Trophoblast cell (in vitro differentiated cells and primary cell): ENCODE measurements around the gene SPAAR.
A peak's percentile ranks its signal among the peaks of the same experiment; 100 is the strongest.

Source experiments
- DNase-seq, 2 donors: peaks; one replicate each; pipeline ENCODE4 v3.0.0-alpha.2; 2016
- H2AFZ ChIP-seq: 2 replicates; pipeline ENCODE4 v1.6.1; 2013; ENCODE audit warnings: low read length, moderate library complexity, mild to moderate bottlenecking; ENCODE audit not compliant: insufficient read depth, poor library complexity
- H2AK5ac ChIP-seq: 2 replicates; pipeline ENCODE4 v1.6.1; 2013; ENCODE audit warnings: mild to moderate bottlenecking, low read length
- H2BK120ac ChIP-seq: 2 replicates; pipeline ENCODE4 v1.6.1; 2013; ENCODE audit warnings: low read length, mild to moderate bottlenecking, moderate library complexity; ENCODE audit not compliant: insufficient read depth, poor library complexity
- H2BK12ac ChIP-seq: 2 replicates; pipeline ENCODE4 v1.6.1; 2013; ENCODE audit warnings: mild to moderate bottlenecking, low read length, moderate library complexity
- H2BK5ac ChIP-seq: 2 replicates; pipeline ENCODE4 v1.6.1; 2013; ENCODE audit warnings: low read length, low read depth, moderate library complexity, mild to moderate bottlenecking; ENCODE audit not compliant: poor library complexity
- H3K14ac ChIP-seq: 2 replicates; pipeline ENCODE4 v1.6.1; 2013; ENCODE audit warnings: mild to moderate bottlenecking, low read length
- H3K18ac ChIP-seq: 2 replicates; pipeline ENCODE4 v1.6.1; 2013; ENCODE audit warnings: mild to moderate bottlenecking, low read length
- H3K23ac ChIP-seq: 2 replicates; pipeline ENCODE4 v1.6.1; 2013; ENCODE audit warnings: low read length
- H3K27ac ChIP-seq: 2 replicates; pipeline ENCODE4 v1.5.1; 2013; ENCODE audit warnings: low read depth, mild to moderate bottlenecking, inconsistent platforms, low read length, moderate library complexity
- H3K27me3 ChIP-seq: 2 replicates; pipeline ENCODE4 v1.6.1; 2013; ENCODE audit warnings: inconsistent platforms, mild to moderate bottlenecking, low read length, moderate library complexity; ENCODE audit not compliant: insufficient read depth
- H3K36me3 ChIP-seq, 2 experiments: 1 replicate in 1 of 2; 2 replicates in 1 of 2; pipeline ENCODE4 v1.6.1; 2013; ENCODE audit warnings: low read length in 2 of 2, mild to moderate bottlenecking in 2 of 2, moderate library complexity in 1 of 2; ENCODE audit not compliant: insufficient read depth in 2 of 2, control insufficient read depth in 1 of 2
- H3K4ac ChIP-seq: 2 replicates; pipeline ENCODE4 v1.6.1; 2013; ENCODE audit warnings: low read depth, mild to moderate bottlenecking, low read length, moderate library complexity
- H3K4me1 ChIP-seq, 2 experiments: 1 replicate in 1 of 2; 2 replicates in 1 of 2; pipeline ENCODE4 v1.6.1; 2013; ENCODE audit warnings: low read length in 2 of 2, mild to moderate bottlenecking in 2 of 2, moderate library complexity in 1 of 2; ENCODE audit not compliant: insufficient read depth in 2 of 2, control insufficient read depth in 1 of 2
- H3K4me2 ChIP-seq: 2 replicates; pipeline ENCODE4 v1.6.1; 2013; ENCODE audit warnings: inconsistent platforms, mild to moderate bottlenecking, low read length, moderate library complexity
- H3K4me3 ChIP-seq: 2 replicates; pipeline ENCODE4 v1.5.1; 2013; ENCODE audit warnings: mild to moderate bottlenecking, low read depth, low read length, inconsistent platforms
- H3K79me1 ChIP-seq: one replicate; pipeline ENCODE4 v1.6.1; 2013; ENCODE audit warnings: low read length
- H3K79me2 ChIP-seq: 2 replicates; pipeline ENCODE4 v1.6.1; 2013; ENCODE audit warnings: low read length, mild to moderate bottlenecking; ENCODE audit not compliant: control insufficient read depth, insufficient read depth, poor library complexity
- H3K9ac ChIP-seq: 2 replicates; pipeline ENCODE4 v1.6.1; 2013; ENCODE audit warnings: mild to moderate bottlenecking, low read length
- H3K9me3 ChIP-seq: 2 replicates; pipeline ENCODE4 v1.6.1; 2013; ENCODE audit warnings: low read depth, mild to moderate bottlenecking, control low read depth, inconsistent platforms, low read length; ENCODE audit not compliant: insufficient read depth
- H4K12ac ChIP-seq: 2 replicates; pipeline ENCODE4 v1.6.1; 2013; ENCODE audit warnings: low read depth, mild to moderate bottlenecking, low read length, moderate library complexity
- H4K8ac ChIP-seq: 2 replicates; pipeline ENCODE4 v1.6.1; 2013; ENCODE audit warnings: low read depth, mild to moderate bottlenecking, low read length, moderate library complexity
- H4K91ac ChIP-seq: one replicate; pipeline ENCODE4 v1.6.1; 2013; ENCODE audit warnings: low read depth, mild to moderate bottlenecking, low read length, moderate library complexity
- WGBS: extraction: QIAGEN DNeasy Blood & Tissue Kit; methylation state at CpG from one replicate; pipeline ENCODE4 v1.1.7; 2013; ENCODE audit warnings: missing lambda C conversion rate; ENCODE audit not compliant: insufficient read length, insufficient coverage; ENCODE audit errors: extremely low coverage; 5-methylcytosine and 5-hydroxymethylcytosine counted together

Gene SPAAR

DNA sequence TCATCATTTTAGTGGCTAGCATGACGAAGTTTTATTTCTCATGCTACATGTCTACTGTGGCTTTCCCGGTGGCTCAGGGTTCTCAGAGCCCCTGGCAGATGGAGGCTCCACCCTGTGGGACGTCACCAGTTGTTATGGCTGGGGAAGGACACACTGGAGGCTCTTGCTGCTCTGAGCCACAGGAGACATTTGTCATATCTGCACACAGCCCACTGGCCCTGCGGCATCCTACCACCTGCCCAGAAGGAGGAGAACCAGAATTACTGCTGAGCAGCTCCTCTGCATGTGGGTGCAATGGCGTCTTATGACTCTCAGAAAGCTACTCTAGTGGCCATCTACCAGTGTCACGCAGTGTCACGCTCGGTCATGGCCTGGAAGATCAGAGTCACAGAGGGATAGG, 45.7 kb upstream of the SPAAR start:
- no peak overlapping the region for H2AK5ac ChIP-seq
- H4K91ac ChIP-seq: no peak overlapping the region
- H3K36me3 ChIP-seq: no peaks in the 10 kb centered on the region
- no peak overlapping the region for H3K14ac ChIP-seq
- no peak for DNase-seq
- no peak overlapping the region for H4K8ac ChIP-seq
- H3K27me3 ChIP-seq: no peaks in the 10 kb centered on the region
- H2BK12ac ChIP-seq: no peak overlapping the region
- no peak overlapping the region for H3K18ac ChIP-seq
- H3K9ac ChIP-seq: no peak overlapping the region
- H3K4ac ChIP-seq: no peak overlapping the region
- no peak overlapping the region for H4K12ac ChIP-seq
- no peak overlapping the region for H3K4me2 ChIP-seq
- no peaks in the 10 kb centered on the region for H3K79me2 ChIP-seq
- no peak overlapping the region for H3K27ac ChIP-seq
- no peak overlapping the region for H3K4me3 ChIP-seq
- H3K79me1 ChIP-seq: no peaks in the 10 kb centered on the region
- H2BK120ac ChIP-seq: no peak overlapping the region
- H2BK5ac ChIP-seq: no peak overlapping the region
- no peak overlapping the region for H2AFZ ChIP-seq
- no CpG with 5 or more reads among the region's 8 CpGs for WGBS
- peaks cover 2% of the 10 kb centered on the region for H3K9me3 ChIP-seq
- no peaks in the 10 kb centered on the region for H3K4me1 ChIP-seq
- no peak overlapping the region for H3K23ac ChIP-seq

GRCh38 chr9:35864695-35865255, 44.5 kb upstream of the SPAAR start:
- Histone ChIP-seq H4K8ac (no peak overlapping the region), H3K36me3 (no peaks in the 10 kb centered on the region), H3K23ac (no peak overlapping the region), H3K9ac (no peak overlapping the region), H2BK12ac (no peak overlapping the region), H2BK5ac (no peak overlapping the region), H4K12ac (no peak overlapping the region), H3K27me3 (no peaks in the 10 kb centered on the region), H3K14ac (no peak overlapping the region), H3K18ac (no peak overlapping the region), H2AFZ (no peak overlapping the region), H2AK5ac (no peak overlapping the region), H3K4me2 (no peak overlapping the region), H3K79me2 (no peaks in the 10 kb centered on the region), H3K4me3 (no peak overlapping the region), H3K79me1 (no peaks in the 10 kb centered on the region), H3K4me1 (no peaks in the 10 kb centered on the region), H3K4ac (no peak overlapping the region), H4K91ac (no peak overlapping the region), H3K9me3 (peaks cover 2% of the 10 kb centered on the region), H3K27ac (no peak overlapping the region), H2BK120ac (no peak overlapping the region)
- no peak for DNase-seq
- no CpG with 5 or more reads among the region's 8 CpGs for WGBS

GRCh38 chr9:35867538-35867937, 41.8 kb upstream of the SPAAR start:
- Histone ChIP-seq H3K36me3 (no peaks in the 10 kb centered on the region), H3K27ac (no peak overlapping the region), H3K79me2 (no peaks in the 10 kb centered on the region), H3K79me1 (no peaks in the 10 kb centered on the region), H4K12ac (no peak overlapping the region), H4K91ac (no peak overlapping the region), H2AK5ac (no peak overlapping the region), H3K27me3 (no peaks in the 10 kb centered on the region), H2BK12ac (no peak overlapping the region), H2BK5ac (no peak overlapping the region), H3K23ac (no peak overlapping the region), H2AFZ (no peak overlapping the region), H3K9me3 (peaks cover 4% of the 10 kb centered on the region), H3K4me3 (no peak overlapping the region), H2BK120ac (no peak overlapping the region), H3K4ac (no peak overlapping the region), H4K8ac (no peak overlapping the region), H3K14ac (no peak overlapping the region), H3K4me2 (no peak overlapping the region), H3K9ac (peak overlapping the region; percentile 38), H3K4me1 (no peaks in the 10 kb centered on the region), H3K18ac (no peak overlapping the region)
- WGBS: no CpG with 5 or more reads among the region's 4 CpGs
- DNase-seq: no peak

GRCh38 chr9:35868933-35869332, 40.4 kb upstream of the SPAAR start:
- Histone ChIP-seq H4K12ac (no peak overlapping the region), H3K14ac (no peak overlapping the region), H3K9ac (no peak overlapping the region), H3K4me1 (no peaks in the 10 kb centered on the region), H3K79me1 (no peaks in the 10 kb centered on the region), H3K4me3 (no peak overlapping the region), H3K23ac (no peak overlapping the region), H3K9me3 (peaks cover 4% of the 10 kb centered on the region), H3K27me3 (no peaks in the 10 kb centered on the region), H3K4ac (no peak overlapping the region), H4K8ac (no peak overlapping the region), H2BK12ac (no peak overlapping the region), H3K4me2 (no peak overlapping the region), H2BK120ac (no peak overlapping the region), H3K27ac (no peak overlapping the region), H2AFZ (no peak overlapping the region), H3K36me3 (no peaks in the 10 kb centered on the region), H4K91ac (no peak overlapping the region), H2AK5ac (no peak overlapping the region), H3K79me2 (no peaks in the 10 kb centered on the region), H3K18ac (no peak overlapping the region), H2BK5ac (no peak overlapping the region)
- no peak for DNase-seq
- WGBS: no CpG with 5 or more reads among the region's 2 CpGs
